Testis (tissue), 2 donors: Measurements from ENCODE around the gene MLANA.

ENCODE experiments used
- POLR2A ChIP-seq: fragments of 450-650 bp; IDR thresholded peaks from one replicate; pipeline ENCODE4 v1.6.1; 2017; ENCODE audit warnings: antibody characterized with exemption, mild to moderate bottlenecking, moderate library complexity
- TF ChIP-seq, protein P1 (sequence below), 3 experiments: fragments of 450-650 bp in 2 of 3; fragments of 200-600 bp in 1 of 3; sonication (generic) in 1 of 3; IDR thresholded peaks; one replicate each; pipeline ENCODE4 v1.5.1; 2016 to 2019; ENCODE audit warnings: antibody characterized with exemption in 3 of 3, mild to moderate bottlenecking in 2 of 3, moderate library complexity in 1 of 3

DNA sequence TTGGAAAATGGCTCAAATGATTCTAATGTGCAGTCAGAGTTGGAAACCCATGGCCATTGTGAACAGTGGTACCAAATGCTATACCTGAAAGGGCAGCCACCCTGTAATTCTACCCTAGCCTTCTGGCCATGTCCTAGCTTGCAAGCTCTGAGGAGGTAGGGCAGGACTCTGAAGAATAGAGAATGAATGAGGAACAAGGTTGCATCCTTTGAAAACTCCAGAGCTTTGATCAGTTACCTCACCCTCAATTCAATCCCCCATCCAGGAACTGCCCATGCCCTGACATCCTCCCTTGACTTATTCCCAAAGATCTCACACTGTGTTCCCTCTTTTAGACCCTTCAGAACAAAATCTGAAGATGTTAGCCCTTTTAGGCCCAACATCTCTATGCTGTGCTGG is 40.0 kb upstream of the MLANA start:
- TF ChIP-seq, protein P1, sequence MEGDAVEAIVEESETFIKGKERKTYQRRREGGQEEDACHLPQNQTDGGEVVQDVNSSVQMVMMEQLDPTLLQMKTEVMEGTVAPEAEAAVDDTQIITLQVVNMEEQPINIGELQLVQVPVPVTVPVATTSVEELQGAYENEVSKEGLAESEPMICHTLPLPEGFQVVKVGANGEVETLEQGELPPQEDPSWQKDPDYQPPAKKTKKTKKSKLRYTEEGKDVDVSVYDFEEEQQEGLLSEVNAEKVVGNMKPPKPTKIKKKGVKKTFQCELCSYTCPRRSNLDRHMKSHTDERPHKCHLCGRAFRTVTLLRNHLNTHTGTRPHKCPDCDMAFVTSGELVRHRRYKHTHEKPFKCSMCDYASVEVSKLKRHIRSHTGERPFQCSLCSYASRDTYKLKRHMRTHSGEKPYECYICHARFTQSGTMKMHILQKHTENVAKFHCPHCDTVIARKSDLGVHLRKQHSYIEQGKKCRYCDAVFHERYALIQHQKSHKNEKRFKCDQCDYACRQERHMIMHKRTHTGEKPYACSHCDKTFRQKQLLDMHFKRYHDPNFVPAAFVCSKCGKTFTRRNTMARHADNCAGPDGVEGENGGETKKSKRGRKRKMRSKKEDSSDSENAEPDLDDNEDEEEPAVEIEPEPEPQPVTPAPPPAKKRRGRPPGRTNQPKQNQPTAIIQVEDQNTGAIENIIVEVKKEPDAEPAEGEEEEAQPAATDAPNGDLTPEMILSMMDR (IDR thresholded peaks at IDR 0.05) = no peak
- no peak for TF ChIP-seq POLR2A
